ENCODE data around the gene IRF8.
"Not testable (repeated sequence)": the region's sequence is repeated elsewhere in the genome, so short reads cannot be mapped to it uniquely, and the experiment has no call there.

IRF8 gene

GRCh38 chr16:85899444-85899843, 482 bp downstream of the IRF8 start:
- DNase-seq, result no peak

- DNase-seq, result no peak
These were observed 1.2 kb downstream of the IRF8 start for GRCh38 chr16:85900027-85900792.

- no peak for DNase-seq
These were observed 2.1 kb downstream of the IRF8 start for GRCh38 chr16:85901110-85901509.

GRCh38 chr16:85901773-85902365, 2.9 kb downstream of the IRF8 start:
- no peak for DNase-seq

GRCh38 chr16:85902366-85903155, 3.6 kb downstream of the IRF8 start:
- peak; percentile 63 for DNase-seq

GRCh38 chr16:85903559-85903958, 4.6 kb downstream of the IRF8 start:
- DNase-seq, result no peak

- DNase-seq, result no peak
These were observed 6.4 kb downstream of the IRF8 start for GRCh38 chr16:85905110-85906095.

- DNase-seq, result no peak
These were observed 7.4 kb downstream of the IRF8 start for GRCh38 chr16:85906349-85906748.

GRCh38 chr16:85907231-85907630, 8.3 kb downstream of the IRF8 start:
- DNase-seq, result not testable (repeated sequence)

GRCh38 chr16:85908444-85908843, 9.5 kb downstream of the IRF8 start:
- no peak for DNase-seq

- no peak for DNase-seq
These were observed 10.1 kb downstream of the IRF8 start for GRCh38 chr16:85908889-85909589.

GRCh38 chr16:85909932-85910853, 11.2 kb downstream of the IRF8 start:
- DNase-seq, result no peak

- DNase-seq, result no peak
These were observed 11.9 kb downstream of the IRF8 start for GRCh38 chr16:85910854-85911247.

GRCh38 chr16:85911251-85911930, 12.4 kb downstream of the IRF8 start:
- DNase-seq, result no peak

GRCh38 chr16:85912211-85912974, 13.4 kb downstream of the IRF8 start:
- DNase-seq, result no peak

- no peak for DNase-seq
These were observed 14.2 kb downstream of the IRF8 start for GRCh38 chr16:85913141-85913601.

GRCh38 chr16:85913688-85914422, 14.9 kb downstream of the IRF8 start:
- no peak for DNase-seq

GRCh38 chr16:85914423-85914794, 15.4 kb downstream of the IRF8 start:
- DNase-seq, result no peak
